ENCODE data around the gene MICU1.
"Not testable (repeated sequence)": the region's sequence is repeated elsewhere in the genome, so short reads cannot be mapped to it uniquely, and the experiment has no call there.

Gene MICU1

GRCh38 chr10:72462261-72462660 is 163.6 kb downstream of the MICU1 start:
- no peaks in the 10 kb centered on the region for H3K27me3 ChIP-seq (ENCODE audit: insufficient read depth, low read length)
- H3K36me3 ChIP-seq (ENCODE audit: insufficient read depth, low read depth, low read length): no peaks in the 10 kb centered on the region
- no peak overlapping the region for H3K9ac ChIP-seq (ENCODE audit: low read depth, low read length)
- no peak overlapping the region for H3K4me3 ChIP-seq (ENCODE audit: low read length)
- no peaks in the 10 kb centered on the region for H3K9me3 ChIP-seq (ENCODE audit: insufficient read depth, low read depth, low read length)
- no peak overlapping the region for H3K27ac ChIP-seq (ENCODE audit: low read length)
- H3K4me1 ChIP-seq (ENCODE audit: insufficient read depth, low read length): no peaks in the 10 kb centered on the region

- H3K4me3 ChIP-seq (ENCODE audit: low read length): no peak overlapping the region
- H3K9me3 ChIP-seq (ENCODE audit: insufficient read depth, low read depth, low read length): no peaks in the 10 kb centered on the region
- no peak overlapping the region for H3K9ac ChIP-seq (ENCODE audit: low read depth, low read length)
- H3K27ac ChIP-seq (ENCODE audit: low read length): no peak overlapping the region
- H3K36me3 ChIP-seq (ENCODE audit: insufficient read depth, low read depth, low read length): no peaks in the 10 kb centered on the region
- H3K27me3 ChIP-seq (ENCODE audit: insufficient read depth, low read length): no peaks in the 10 kb centered on the region
- no peaks in the 10 kb centered on the region for H3K4me1 ChIP-seq (ENCODE audit: insufficient read depth, low read length)
Observed at GRCh38 chr10:72461085-72461484, 164.8 kb downstream of the MICU1 start.

- no peaks in the 10 kb centered on the region for H3K9me3 ChIP-seq (ENCODE audit: insufficient read depth, low read depth, low read length)
- no peak overlapping the region for H3K9ac ChIP-seq (ENCODE audit: low read depth, low read length)
- H3K36me3 ChIP-seq (ENCODE audit: insufficient read depth, low read depth, low read length): no peaks in the 10 kb centered on the region
- no peak overlapping the region for H3K27ac ChIP-seq (ENCODE audit: low read length)
- no peaks in the 10 kb centered on the region for H3K27me3 ChIP-seq (ENCODE audit: insufficient read depth, low read length)
- no peak overlapping the region for H3K4me3 ChIP-seq (ENCODE audit: low read length)
- H3K4me1 ChIP-seq (ENCODE audit: insufficient read depth, low read length): no peaks in the 10 kb centered on the region
Observed at GRCh38 chr10:72460284-72460876, 165.5 kb downstream of the MICU1 start.

- Histone ChIP-seq H3K4me3 (ENCODE audit: low read length) (no peak overlapping the region), H3K4me1 (ENCODE audit: insufficient read depth, low read length) (no peaks in the 10 kb centered on the region), H3K9ac (ENCODE audit: low read depth, low read length) (no peak overlapping the region), H3K9me3 (ENCODE audit: insufficient read depth, low read depth, low read length) (no peaks in the 10 kb centered on the region), H3K27me3 (ENCODE audit: insufficient read depth, low read length) (no peaks in the 10 kb centered on the region), H3K27ac (ENCODE audit: low read length) (no peak overlapping the region), H3K36me3 (ENCODE audit: insufficient read depth, low read depth, low read length) (no peaks in the 10 kb centered on the region)
Observed at GRCh38 chr10:72459301-72459700, 166.6 kb downstream of the MICU1 start.

GRCh38 chr10:72455889-72456595 is 169.8 kb downstream of the MICU1 start:
- Histone ChIP-seq H3K9ac (ENCODE audit: low read depth, low read length) (no peak overlapping the region), H3K4me3 (ENCODE audit: low read length) (no peak overlapping the region), H3K27ac (ENCODE audit: low read length) (no peak overlapping the region), H3K36me3 (ENCODE audit: insufficient read depth, low read depth, low read length) (no peaks in the 10 kb centered on the region), H3K27me3 (ENCODE audit: insufficient read depth, low read length) (no peaks in the 10 kb centered on the region), H3K4me1 (ENCODE audit: insufficient read depth, low read length) (no peaks in the 10 kb centered on the region), H3K9me3 (ENCODE audit: insufficient read depth, low read depth, low read length) (no peaks in the 10 kb centered on the region)

- no peaks in the 10 kb centered on the region for H3K36me3 ChIP-seq (ENCODE audit: insufficient read depth, low read depth, low read length)
- H3K9ac ChIP-seq (ENCODE audit: low read depth, low read length): no peak overlapping the region
- no peak overlapping the region for H3K4me3 ChIP-seq (ENCODE audit: low read length)
- H3K27me3 ChIP-seq (ENCODE audit: insufficient read depth, low read length): no peaks in the 10 kb centered on the region
- H3K4me1 ChIP-seq (ENCODE audit: insufficient read depth, low read length): no peaks in the 10 kb centered on the region
- H3K27ac ChIP-seq (ENCODE audit: low read length): no peak overlapping the region
- no peaks in the 10 kb centered on the region for H3K9me3 ChIP-seq (ENCODE audit: insufficient read depth, low read depth, low read length)
Observed at GRCh38 chr10:72449941-72450441, 175.9 kb downstream of the MICU1 start.

GRCh38 chr10:72445851-72446250 is 180.0 kb downstream of the MICU1 start:
- no peak overlapping the region for H3K9ac ChIP-seq (ENCODE audit: low read depth, low read length)
- H3K9me3 ChIP-seq (ENCODE audit: insufficient read depth, low read depth, low read length): no peaks in the 10 kb centered on the region
- no peaks in the 10 kb centered on the region for H3K36me3 ChIP-seq (ENCODE audit: insufficient read depth, low read depth, low read length)
- H3K4me3 ChIP-seq (ENCODE audit: low read length): no peak overlapping the region
- H3K27ac ChIP-seq (ENCODE audit: low read length): no peak overlapping the region
- no peaks in the 10 kb centered on the region for H3K4me1 ChIP-seq (ENCODE audit: insufficient read depth, low read length)
- no peaks in the 10 kb centered on the region for H3K27me3 ChIP-seq (ENCODE audit: insufficient read depth, low read length)

- H3K4me3 ChIP-seq (ENCODE audit: low read length); H3K36me3 ChIP-seq (ENCODE audit: insufficient read depth, low read depth, low read length); H3K9ac ChIP-seq (ENCODE audit: low read depth, low read length); H3K9me3 ChIP-seq (ENCODE audit: insufficient read depth, low read depth, low read length); H3K27ac ChIP-seq (ENCODE audit: low read length); H3K27me3 ChIP-seq (ENCODE audit: insufficient read depth, low read length); H3K4me1 ChIP-seq (ENCODE audit: insufficient read depth, low read length): not testable (repeated sequence)
Observed at GRCh38 chr10:72442969-72443368, 182.9 kb downstream of the MICU1 start.

GRCh38 chr10:72435570-72435969 is 190.3 kb downstream of the MICU1 start:
- Histone ChIP-seq H3K4me1 (ENCODE audit: insufficient read depth, low read length) (no peaks in the 10 kb centered on the region), H3K9me3 (ENCODE audit: insufficient read depth, low read depth, low read length) (no peaks in the 10 kb centered on the region), H3K27ac (ENCODE audit: low read length) (no peak overlapping the region), H3K4me3 (ENCODE audit: low read length) (no peak overlapping the region), H3K9ac (ENCODE audit: low read depth, low read length) (no peak overlapping the region), H3K27me3 (ENCODE audit: insufficient read depth, low read length) (no peaks in the 10 kb centered on the region), H3K36me3 (ENCODE audit: insufficient read depth, low read depth, low read length) (no peaks in the 10 kb centered on the region)

- H3K9me3 ChIP-seq (ENCODE audit: insufficient read depth, low read depth, low read length); H3K4me1 ChIP-seq (ENCODE audit: insufficient read depth, low read length); H3K9ac ChIP-seq (ENCODE audit: low read depth, low read length); H3K27me3 ChIP-seq (ENCODE audit: insufficient read depth, low read length); H3K27ac ChIP-seq (ENCODE audit: low read length); H3K4me3 ChIP-seq (ENCODE audit: low read length); H3K36me3 ChIP-seq (ENCODE audit: insufficient read depth, low read depth, low read length): not testable (repeated sequence)
Observed at GRCh38 chr10:72430936-72431335, 194.9 kb downstream of the MICU1 start.

GRCh38 chr10:72429931-72430330 is 195.9 kb downstream of the MICU1 start:
- Histone ChIP-seq H3K36me3 (ENCODE audit: insufficient read depth, low read depth, low read length) (no peaks in the 10 kb centered on the region), H3K27ac (ENCODE audit: low read length) (no peak overlapping the region), H3K27me3 (ENCODE audit: insufficient read depth, low read length) (no peaks in the 10 kb centered on the region), H3K4me1 (ENCODE audit: insufficient read depth, low read length) (peaks cover 7% of the 10 kb centered on the region; the same call in 1 of the 2 replicates), H3K9ac (ENCODE audit: low read depth, low read length) (no peak overlapping the region), H3K4me3 (ENCODE audit: low read length) (no peak overlapping the region), H3K9me3 (ENCODE audit: insufficient read depth, low read depth, low read length) (no peaks in the 10 kb centered on the region)

GRCh38 chr10:72426986-72427385 is 198.9 kb downstream of the MICU1 start:
- no peak overlapping the region for H3K27ac ChIP-seq (ENCODE audit: low read length)
- H3K4me1 ChIP-seq (ENCODE audit: insufficient read depth, low read length): peaks cover 7% of the 10 kb centered on the region; the same call in 1 of the 2 replicates
- H3K4me3 ChIP-seq (ENCODE audit: low read length): no peak overlapping the region
- peaks cover 8% of the 10 kb centered on the region for H3K9me3 ChIP-seq (ENCODE audit: insufficient read depth, low read depth, low read length)
- 0 out of 2 replicates have a peak, but pooled peaks cover 6% of the 10 kb centered on the region for H3K36me3 ChIP-seq (ENCODE audit: insufficient read depth, low read depth, low read length)
- H3K9ac ChIP-seq (ENCODE audit: low read depth, low read length): no peak overlapping the region
- no peaks in the 10 kb centered on the region for H3K27me3 ChIP-seq (ENCODE audit: insufficient read depth, low read length)
